ENCODE results near the gene PEAR1. TPM values are rescaled to one million over a fixed set of nuclear protein-coding genes. Genes with fewer than 3 reads are reported as not detected.

The PEAR1 gene, protein sequence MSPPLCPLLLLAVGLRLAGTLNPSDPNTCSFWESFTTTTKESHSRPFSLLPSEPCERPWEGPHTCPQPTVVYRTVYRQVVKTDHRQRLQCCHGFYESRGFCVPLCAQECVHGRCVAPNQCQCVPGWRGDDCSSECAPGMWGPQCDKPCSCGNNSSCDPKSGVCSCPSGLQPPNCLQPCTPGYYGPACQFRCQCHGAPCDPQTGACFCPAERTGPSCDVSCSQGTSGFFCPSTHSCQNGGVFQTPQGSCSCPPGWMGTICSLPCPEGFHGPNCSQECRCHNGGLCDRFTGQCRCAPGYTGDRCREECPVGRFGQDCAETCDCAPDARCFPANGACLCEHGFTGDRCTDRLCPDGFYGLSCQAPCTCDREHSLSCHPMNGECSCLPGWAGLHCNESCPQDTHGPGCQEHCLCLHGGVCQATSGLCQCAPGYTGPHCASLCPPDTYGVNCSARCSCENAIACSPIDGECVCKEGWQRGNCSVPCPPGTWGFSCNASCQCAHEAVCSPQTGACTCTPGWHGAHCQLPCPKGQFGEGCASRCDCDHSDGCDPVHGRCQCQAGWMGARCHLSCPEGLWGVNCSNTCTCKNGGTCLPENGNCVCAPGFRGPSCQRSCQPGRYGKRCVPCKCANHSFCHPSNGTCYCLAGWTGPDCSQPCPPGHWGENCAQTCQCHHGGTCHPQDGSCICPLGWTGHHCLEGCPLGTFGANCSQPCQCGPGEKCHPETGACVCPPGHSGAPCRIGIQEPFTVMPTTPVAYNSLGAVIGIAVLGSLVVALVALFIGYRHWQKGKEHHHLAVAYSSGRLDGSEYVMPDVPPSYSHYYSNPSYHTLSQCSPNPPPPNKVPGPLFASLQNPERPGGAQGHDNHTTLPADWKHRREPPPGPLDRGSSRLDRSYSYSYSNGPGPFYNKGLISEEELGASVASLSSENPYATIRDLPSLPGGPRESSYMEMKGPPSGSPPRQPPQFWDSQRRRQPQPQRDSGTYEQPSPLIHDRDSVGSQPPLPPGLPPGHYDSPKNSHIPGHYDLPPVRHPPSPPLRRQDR
- total RNA-seq: 1.3 and 1.6 TPM in 2 replicates

DNA sequence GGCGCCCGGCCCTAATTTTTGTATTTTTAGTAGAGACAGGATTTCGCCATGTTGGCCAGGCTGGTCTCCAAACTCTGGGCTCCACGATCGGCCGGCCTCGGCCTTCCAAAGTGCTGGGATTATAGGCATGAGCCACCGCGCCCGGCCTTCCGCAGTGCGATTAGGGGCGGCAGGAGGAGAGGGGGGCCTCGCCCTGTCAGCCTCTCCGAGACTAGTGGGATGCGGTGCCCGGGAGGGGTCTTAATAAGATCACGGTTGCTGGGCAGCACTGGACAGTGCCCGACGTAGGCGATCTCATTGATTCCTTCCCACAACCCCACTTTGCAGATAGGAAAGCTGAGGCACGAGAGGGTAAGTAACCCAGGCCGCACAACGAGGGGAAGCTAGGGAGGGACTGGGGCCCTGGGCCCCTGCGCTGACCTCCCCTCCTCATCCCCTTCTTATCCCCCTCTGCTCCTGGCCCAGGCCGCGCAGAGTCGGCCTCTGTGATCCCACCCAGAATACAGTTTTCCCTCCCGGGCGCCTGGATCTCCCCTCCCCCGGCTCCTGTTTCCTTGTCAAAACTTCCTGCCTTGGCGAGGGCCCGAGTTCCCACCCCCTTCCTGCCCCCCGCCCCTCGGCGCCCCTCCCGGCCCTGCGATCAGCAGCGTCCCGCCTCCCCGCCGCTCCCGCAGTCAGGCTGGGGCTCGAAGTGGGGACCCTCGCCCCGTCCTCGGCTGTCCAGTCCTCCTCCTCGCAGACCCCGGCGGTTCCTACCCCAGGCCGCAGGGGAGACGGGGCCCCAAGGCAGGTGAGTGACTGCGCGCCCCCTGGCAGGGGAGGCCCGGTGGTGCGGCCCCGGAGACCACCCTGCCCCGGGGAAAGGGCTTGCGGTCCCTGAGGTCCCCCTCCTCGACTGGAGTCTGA lies at the start of gene PEAR1:
Gene PEAR1, plus strand, starts transcription at position 671 of the 906 bp plus-strand sequence. CDS start 10,209 bp downstream, outside the sequence.

DNA sequence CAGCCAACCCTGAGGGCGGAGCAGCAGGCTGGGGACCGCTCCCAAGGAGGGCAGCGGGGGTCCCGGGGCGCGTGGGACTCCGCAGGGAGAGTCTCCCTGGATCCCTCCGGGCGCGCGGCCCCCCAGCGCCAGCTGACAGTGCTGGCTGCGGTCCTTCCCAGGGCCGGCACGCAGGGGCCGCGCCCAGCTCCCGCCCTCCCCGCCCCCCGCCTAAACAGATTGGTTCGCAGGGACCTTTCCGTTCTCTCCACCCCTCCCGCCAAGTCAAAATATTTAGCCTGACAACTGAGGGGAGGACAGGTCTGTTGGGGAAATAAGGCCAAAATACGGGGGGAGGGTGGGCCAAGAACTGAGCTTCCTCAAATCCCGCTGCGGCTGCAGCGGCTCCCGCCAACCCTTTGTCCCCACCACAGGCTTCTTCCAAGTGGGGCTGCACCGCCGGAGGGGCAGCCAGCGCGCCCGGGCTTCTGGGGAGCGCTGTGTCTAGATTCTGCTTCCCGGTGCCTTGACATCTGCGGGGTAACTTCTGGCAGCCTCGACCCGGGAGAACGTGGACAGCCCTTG lies 34.5 kb upstream of the PEAR1 start, which contains the start of gene INSRR:
Gene INSRR, minus strand, starts transcription at position 159 of the 564 bp plus-strand sequence. CDS start 496 bp downstream, outside the sequence.

DNA sequence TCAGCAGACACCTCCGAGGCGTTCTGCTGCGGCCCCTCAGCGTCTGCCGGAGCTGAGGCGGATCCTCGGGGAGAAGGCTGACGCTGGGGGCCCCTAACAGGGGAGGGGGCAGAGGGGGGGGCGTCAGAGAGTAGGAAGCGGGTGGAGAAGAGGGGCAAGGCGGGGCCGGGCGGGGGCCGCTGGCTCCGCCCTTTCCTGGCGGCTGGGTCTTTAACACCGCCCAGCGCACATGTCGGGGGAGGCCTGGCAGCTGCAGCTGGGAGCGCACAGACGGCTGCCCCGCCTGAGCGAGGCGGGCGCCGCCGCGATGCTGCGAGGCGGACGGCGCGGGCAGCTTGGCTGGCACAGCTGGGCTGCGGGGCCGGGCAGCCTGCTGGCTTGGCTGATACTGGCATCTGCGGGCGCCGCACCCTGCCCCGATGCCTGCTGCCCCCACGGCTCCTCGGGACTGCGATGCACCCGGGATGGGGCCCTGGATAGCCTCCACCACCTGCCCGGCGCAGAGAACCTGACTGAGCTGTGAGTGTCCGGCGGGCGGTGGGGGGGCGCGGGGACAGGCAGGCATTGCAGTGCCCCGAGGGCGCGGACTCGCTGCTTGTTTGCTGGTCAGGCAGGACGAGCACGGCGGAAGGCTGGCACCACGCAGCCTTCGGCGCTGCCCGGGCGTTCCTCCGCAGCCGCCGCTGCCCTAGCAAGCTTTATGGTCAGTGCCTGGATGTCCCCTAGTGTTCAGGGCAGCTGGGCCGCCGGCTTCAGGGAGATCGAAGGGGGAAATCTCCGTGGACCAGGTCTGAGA lies 32.7 kb upstream of the PEAR1 start, which contains the start of gene NTRK1:
Gene NTRK1, plus strand, starts transcription at position 238 of the 796 bp plus-strand sequence. Its CDS starts 70 bp downstream, at position 308.

DNA sequence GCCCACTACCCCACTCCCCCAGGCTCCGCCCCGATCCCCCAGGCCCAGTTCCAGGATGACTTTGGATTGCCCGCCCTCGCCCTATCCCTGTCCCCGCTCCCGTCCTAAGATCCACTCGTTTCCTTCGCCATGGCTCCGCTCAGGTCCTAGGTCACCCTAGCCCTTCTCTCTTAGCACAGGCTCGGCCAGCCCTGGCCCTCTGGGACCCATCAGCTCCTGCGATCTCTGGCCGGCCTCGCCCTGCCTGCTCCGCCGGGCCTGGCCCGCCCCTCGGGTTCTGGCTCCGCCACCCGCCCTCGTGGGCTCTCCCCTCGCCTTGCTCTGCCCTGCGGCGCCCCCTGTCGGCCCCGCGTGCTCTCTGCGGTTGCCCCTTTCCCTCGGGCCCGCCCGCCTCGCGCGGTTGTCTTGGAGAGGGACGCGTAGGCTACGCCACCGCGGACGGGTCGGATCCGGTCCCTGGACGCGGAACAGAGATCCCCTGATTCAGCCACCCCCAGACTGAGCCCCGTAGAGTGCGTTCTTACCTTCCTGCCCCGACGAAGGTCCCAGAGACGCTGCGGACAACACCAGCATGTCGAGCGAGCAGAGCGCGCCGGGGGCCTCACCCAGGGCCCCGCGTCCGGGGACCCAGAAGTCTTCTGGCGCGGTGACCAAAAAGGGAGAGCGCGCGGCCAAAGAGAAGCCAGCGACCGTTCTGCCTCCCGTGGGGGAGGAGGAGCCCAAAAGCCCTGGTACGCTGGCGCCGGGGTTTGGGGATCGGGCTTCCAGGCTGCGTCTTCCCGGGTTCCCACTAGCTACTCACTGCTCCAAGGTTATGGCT lies 26.9 kb downstream of the PEAR1 start, which contains the start of gene LRRC71:
Gene LRRC71, plus strand, starts transcription at position 400 of the 820 bp plus-strand sequence. Its CDS starts 172 bp downstream, at position 572.

Other genes starting within 250 kb of the PEAR1 start
- gene NES, start 216.3 kb upstream of the PEAR1 start, total RNA-seq: 32.2 and 68.6 TPM in 2 replicates
- 17.0 and 21.5 TPM in 2 replicates for gene CRABP2, start 188.1 kb upstream of the PEAR1 start, total RNA-seq
- 6.6 and 12.0 TPM in 2 replicates for gene METTL25B, start 165.2 kb upstream of the PEAR1 start, total RNA-seq
- gene ISG20L2, start 165.0 kb upstream of the PEAR1 start, total RNA-seq: 5.0 and 5.5 TPM in 2 replicates
- gene MRPL24, start 152.6 kb upstream of the PEAR1 start, total RNA-seq: 49.0 and 50.9 TPM in 2 replicates
- gene HDGF, start 142.0 kb upstream of the PEAR1 start, total RNA-seq: 121 and 180 TPM in 2 replicates
- gene PRCC, start 126.2 kb upstream of the PEAR1 start, total RNA-seq: 11.1 and 11.2 TPM in 2 replicates
- gene SH2D2A, start 76.9 kb upstream of the PEAR1 start, total RNA-seq: 0.25 TPM in 1 of 2 replicates, not detected in the other
- gene INSRR, start 34.6 kb upstream of the PEAR1 start, total RNA-seq: under 0.01 TPM in 1 of 2 replicates, not detected in the other
- not detected in 2 replicates for gene NTRK1, start 32.9 kb upstream of the PEAR1 start, total RNA-seq
- gene LRRC71, start 26.9 kb downstream of the PEAR1 start, total RNA-seq: not detected in 2 replicates
- 31.0 and 34.0 TPM in 2 replicates for gene ARHGEF11, start 152.0 kb downstream of the PEAR1 start, total RNA-seq
- not detected in 2 replicates for gene ETV3L, start 206.1 kb downstream of the PEAR1 start, total RNA-seq
- gene ETV3, start 244.7 kb downstream of the PEAR1 start, total RNA-seq: 14.7 and 15.5 TPM in 2 replicates